Neutrophil (primary cell): Measurements from ENCODE around the gene BOD1L1.
A peak's percentile ranks its signal among the peaks of the same experiment; 100 is the strongest.

Experiments
- H3K27ac ChIP-seq: fragments of 200-600 bp; sonication (generic); 2 replicates; pipeline ENCODE4 v1.5.1; 2016; ENCODE audit warnings: mild to moderate bottlenecking, moderate library complexity
- H3K27me3 ChIP-seq: fragments of 200-600 bp; sonication (generic); 2 replicates; pipeline ENCODE4 v1.6.0; 2016; ENCODE audit warnings: mild to moderate bottlenecking
- H3K36me3 ChIP-seq: fragments of 200-600 bp; sonication (generic); 2 replicates; pipeline ENCODE4 v1.5.1; 2017
- H3K4me1 ChIP-seq, 2 experiments: fragments of 200-600 bp in 1 of 2; sonication (generic) in 1 of 2; 1 replicate in 1 of 2; 2 replicates in 1 of 2; pipeline versions ENCODE4 v1.5.1 to v1.6.1; 2013 to 2016; ENCODE audit warnings: low read depth in 1 of 2, low read length in 1 of 2, mild to moderate bottlenecking in 1 of 2, moderate library complexity in 1 of 2; ENCODE audit not compliant: control insufficient read depth in 1 of 2, insufficient read depth in 1 of 2
- H3K4me3 ChIP-seq, 2 experiments: fragments of 200-600 bp in 1 of 2; sonication (generic) in 1 of 2; 1 replicate in 1 of 2; 2 replicates in 1 of 2; pipeline ENCODE4 v1.5.1; 2013 to 2016; ENCODE audit warnings: low read depth in 1 of 2, low read length in 1 of 2, mild to moderate bottlenecking in 1 of 2, moderate library complexity in 1 of 2
- H3K9me3 ChIP-seq: fragments of 200-600 bp; sonication (generic); 2 replicates; pipeline ENCODE4 v1.5.1; 2016
- TF ChIP-seq, protein P1 (sequence below): fragments of 200-600 bp; sonication (generic); IDR thresholded peaks from 2 replicates; pipeline ENCODE4 v1.5.1; 2016; ENCODE audit warnings: antibody characterized with exemption

BOD1L1 gene

GRCh38 chr4:13546941-13547484 is 80.5 kb downstream of the BOD1L1 start:
- H3K36me3 ChIP-seq: no peaks in the 10 kb centered on the region
- H3K4me3 ChIP-seq: peak overlapping the region; percentile 41 to 56
- TF ChIP-seq, protein P1, sequence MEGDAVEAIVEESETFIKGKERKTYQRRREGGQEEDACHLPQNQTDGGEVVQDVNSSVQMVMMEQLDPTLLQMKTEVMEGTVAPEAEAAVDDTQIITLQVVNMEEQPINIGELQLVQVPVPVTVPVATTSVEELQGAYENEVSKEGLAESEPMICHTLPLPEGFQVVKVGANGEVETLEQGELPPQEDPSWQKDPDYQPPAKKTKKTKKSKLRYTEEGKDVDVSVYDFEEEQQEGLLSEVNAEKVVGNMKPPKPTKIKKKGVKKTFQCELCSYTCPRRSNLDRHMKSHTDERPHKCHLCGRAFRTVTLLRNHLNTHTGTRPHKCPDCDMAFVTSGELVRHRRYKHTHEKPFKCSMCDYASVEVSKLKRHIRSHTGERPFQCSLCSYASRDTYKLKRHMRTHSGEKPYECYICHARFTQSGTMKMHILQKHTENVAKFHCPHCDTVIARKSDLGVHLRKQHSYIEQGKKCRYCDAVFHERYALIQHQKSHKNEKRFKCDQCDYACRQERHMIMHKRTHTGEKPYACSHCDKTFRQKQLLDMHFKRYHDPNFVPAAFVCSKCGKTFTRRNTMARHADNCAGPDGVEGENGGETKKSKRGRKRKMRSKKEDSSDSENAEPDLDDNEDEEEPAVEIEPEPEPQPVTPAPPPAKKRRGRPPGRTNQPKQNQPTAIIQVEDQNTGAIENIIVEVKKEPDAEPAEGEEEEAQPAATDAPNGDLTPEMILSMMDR: no peak
- H3K27ac ChIP-seq: no peak overlapping the region
- H3K4me1 ChIP-seq: peaks cover 31 to 48% of the 10 kb centered on the region in 2 experiments
- peaks cover 100% of the 10 kb centered on the region for H3K27me3 ChIP-seq
- no peaks in the 10 kb centered on the region for H3K9me3 ChIP-seq

GRCh38 chr4:13546142-13546940 is 81.2 kb downstream of the BOD1L1 start:
- Histone ChIP-seq H3K27me3 (peaks cover 100% of the 10 kb centered on the region), H3K36me3 (no peaks in the 10 kb centered on the region), H3K4me3 (peak overlapping the region in 1 of 2 experiments; percentile 56), H3K4me1 (peaks cover 31 to 52% of the 10 kb centered on the region in 2 experiments), H3K27ac (no peak overlapping the region), H3K9me3 (no peaks in the 10 kb centered on the region)
- TF ChIP-seq, protein P1: no peak

DNA sequence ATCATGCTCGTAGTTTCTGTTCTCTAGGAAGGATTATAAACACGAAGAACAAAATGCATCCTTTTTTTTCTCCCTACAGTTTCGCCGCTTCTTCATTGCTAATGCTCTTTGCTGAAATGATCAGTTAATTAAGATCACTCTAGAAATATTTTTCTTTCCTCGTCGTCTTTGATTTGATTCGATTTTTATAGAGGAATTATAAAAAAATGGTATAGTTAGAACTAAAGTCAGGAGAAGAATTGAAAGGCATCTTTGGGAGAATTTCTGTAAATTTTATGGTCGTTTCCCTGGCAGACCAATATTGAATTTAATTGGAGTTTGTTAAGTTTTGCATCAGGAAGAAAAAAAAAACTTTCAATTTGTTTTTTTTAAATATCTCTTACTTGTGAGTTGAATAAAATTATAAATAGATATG is 82.1 kb downstream of the BOD1L1 start:
- H3K9me3 ChIP-seq: no peaks in the 10 kb centered on the region
- H3K27me3 ChIP-seq: peaks cover 100% of the 10 kb centered on the region
- TF ChIP-seq, protein P1: no peak
- peaks cover 31 to 53% of the 10 kb centered on the region in 2 experiments for H3K4me1 ChIP-seq
- peak overlapping the region; percentile 57 for H3K4me3 ChIP-seq
- no peak overlapping the region for H3K27ac ChIP-seq
- H3K36me3 ChIP-seq: no peaks in the 10 kb centered on the region

DNA sequence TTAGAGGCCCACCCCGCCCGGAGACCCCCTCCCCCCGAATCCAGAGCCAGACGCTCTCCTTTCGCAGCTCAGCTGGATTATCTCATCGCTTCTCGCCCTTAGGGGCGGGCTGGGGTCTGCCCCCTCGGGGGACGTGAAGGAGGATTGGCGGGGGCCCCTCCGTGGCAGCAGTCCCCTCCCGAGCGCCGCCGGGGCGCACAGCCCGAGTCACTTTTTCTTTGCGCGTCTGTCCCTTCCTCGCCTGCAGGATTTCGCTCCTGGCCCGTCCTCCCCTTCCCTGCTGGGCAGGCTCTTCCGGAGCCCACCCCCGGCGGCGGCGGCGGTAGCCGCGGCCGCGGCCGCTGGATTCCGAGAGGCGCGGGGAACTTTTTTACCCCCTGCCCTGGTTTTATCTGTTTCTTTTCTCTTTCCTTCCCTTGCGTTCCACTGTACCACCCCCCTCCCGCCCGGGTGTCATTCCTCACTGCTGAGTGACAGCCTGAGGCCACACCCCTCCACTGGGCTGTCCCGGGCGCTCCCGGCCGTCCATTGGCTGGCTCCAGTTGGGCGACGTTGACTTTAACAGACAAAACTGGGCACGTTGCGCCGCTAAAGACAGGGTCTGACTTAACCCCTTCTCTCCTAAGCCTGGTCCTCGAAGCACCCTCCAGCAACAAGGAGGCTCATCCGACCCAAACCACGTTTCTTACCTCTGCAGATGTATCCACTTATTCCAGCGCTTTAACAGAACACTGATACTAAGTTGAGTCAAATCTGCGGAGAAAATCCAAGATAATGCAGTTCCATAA is 82.7 kb downstream of the BOD1L1 start:
- Histone ChIP-seq H3K27ac (no peak overlapping the region), H3K36me3 (no peaks in the 10 kb centered on the region), H3K4me1 (peaks cover 31 to 59% of the 10 kb centered on the region in 2 experiments), H3K4me3 (peak overlapping the region; percentile 57), H3K9me3 (no peaks in the 10 kb centered on the region), H3K27me3 (peaks cover 100% of the 10 kb centered on the region)
- TF ChIP-seq, protein P1: no peak

DNA sequence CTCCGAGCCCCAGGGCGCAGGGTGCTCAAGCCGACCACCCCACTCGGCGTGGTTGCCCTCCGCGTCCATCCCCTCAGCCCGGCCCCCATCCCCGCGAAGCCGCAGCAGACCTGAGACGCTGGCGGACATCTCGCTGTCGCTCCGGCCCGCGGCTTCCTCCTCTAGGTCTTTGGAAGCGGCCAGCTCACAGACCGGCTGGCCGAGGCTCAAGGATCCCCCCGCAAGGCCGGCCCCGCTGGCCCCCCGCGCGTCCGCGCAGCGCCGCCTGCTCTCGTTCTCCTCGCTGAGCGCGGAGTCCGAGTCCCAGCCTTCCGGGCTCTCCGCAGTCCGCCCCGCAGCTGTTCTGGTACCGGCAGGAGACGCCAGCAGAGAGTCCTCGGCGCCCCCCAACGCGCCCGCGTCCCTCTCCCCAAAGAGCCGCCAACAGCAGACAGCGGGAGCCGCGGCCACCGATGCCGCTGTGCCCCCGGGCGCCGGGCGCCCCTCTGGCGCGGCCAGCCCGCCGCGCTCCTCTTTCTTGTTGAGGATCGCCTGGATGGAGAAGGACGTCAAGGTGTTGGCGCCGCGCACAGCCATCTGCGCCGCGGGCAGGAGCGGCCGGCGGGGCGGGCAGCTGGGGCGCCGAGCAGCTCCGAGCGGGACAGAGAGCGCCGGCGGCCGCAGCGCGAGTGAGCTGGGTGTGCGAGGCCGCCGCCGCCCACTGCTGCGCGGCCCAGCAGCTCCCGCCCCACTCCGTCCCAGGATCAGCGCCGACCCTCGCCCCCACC is 83.5 kb downstream of the BOD1L1 start, which contains the start of gene NKX3-2:
NKX3-2 (minus strand) TSS at position 670 of the 767 bp plus-strand sequence; CDS start at position 576, 94 bp downstream.
- H3K36me3 ChIP-seq: no peaks in the 10 kb centered on the region
- peaks cover 28 to 57% of the 10 kb centered on the region in 2 experiments for H3K4me1 ChIP-seq
- H3K4me3 ChIP-seq: peak within 1 kb of the TSS; percentile 57
- TF ChIP-seq, protein P1: no peak
- H3K27me3 ChIP-seq: peaks cover 100% of the 10 kb centered on the region
- no peak within 1 kb of the TSS for H3K27ac ChIP-seq
- no peaks in the 10 kb centered on the region for H3K9me3 ChIP-seq
